ENCODE measurements around the gene RGS6.

The RGS6 gene

GRCh38 chr14:72527591-72527990 lies 595.4 kb downstream of the RGS6 start:
- no peak for ATAC-seq
- DNase-seq: no peak

- no peak for ATAC-seq
Observed at GRCh38 chr14:72528059-72528862, 596.0 kb downstream of the RGS6 start.

GRCh38 chr14:72528863-72529175 lies 596.6 kb downstream of the RGS6 start:
- DNase-seq (no peak), ATAC-seq (no peak)

More at GRCh38 chr14:72528059-72528862, 596.0 kb downstream of the RGS6 start:
- DNase-seq: no peak

GRCh38 chr14:72532686-72533454 lies 600.6 kb downstream of the RGS6 start:
- DNase-seq: no peak
- ATAC-seq: no peak

- DNase-seq: no peak
Observed at GRCh38 chr14:72535485-72535884, 603.3 kb downstream of the RGS6 start.

GRCh38 chr14:72538387-72538786 lies 606.2 kb downstream of the RGS6 start:
- DNase-seq: no peak
- ATAC-seq: no peak

More at GRCh38 chr14:72535485-72535884, 603.3 kb downstream of the RGS6 start:
- ATAC-seq: peak; percentile 57

- DNase-seq: no peak
- ATAC-seq: no peak
Observed at GRCh38 chr14:72539661-72540315, 607.6 kb downstream of the RGS6 start.

DNA sequence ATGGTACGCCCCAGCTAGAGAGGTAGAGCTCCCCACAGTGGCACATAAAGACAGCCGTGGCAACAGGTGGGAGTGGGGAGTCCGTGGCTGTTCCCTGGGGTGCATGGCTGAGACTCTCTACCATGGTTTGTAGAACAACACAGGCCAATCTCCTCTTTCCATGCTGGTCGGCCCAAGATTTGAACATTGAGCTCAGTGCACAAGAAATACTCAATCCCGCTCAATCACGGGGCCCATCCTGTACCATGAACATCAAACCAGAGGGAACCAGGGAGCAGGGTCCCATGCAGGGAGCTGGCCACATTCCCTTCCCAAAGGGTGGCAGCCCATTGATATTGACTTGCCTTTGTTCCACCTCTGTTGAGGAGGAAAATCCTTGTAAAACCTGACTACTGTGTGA lies 608.6 kb downstream of the RGS6 start:
- DNase-seq (no peak), ATAC-seq (no peak)

DNA sequence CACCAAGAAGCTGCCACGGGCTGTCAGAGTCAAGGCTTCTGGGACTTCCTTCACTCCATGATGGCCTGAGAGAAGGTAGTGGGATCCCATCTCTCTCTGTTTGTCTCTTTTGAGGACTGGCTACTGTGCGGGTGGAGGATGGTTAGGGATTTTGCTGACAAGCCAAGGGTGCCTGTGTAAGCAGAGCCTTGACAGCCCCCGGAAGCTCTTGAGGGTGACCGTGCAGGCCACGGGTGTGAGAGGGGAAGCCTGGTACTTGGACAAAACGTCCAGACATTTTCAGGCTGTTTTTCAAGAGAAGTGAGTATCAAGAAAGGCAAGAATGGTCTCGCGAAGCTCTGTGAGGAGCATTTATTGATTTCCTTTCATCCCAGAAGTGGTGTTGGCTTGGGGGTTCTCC lies 609.3 kb downstream of the RGS6 start:
- no peak for DNase-seq

DNA sequence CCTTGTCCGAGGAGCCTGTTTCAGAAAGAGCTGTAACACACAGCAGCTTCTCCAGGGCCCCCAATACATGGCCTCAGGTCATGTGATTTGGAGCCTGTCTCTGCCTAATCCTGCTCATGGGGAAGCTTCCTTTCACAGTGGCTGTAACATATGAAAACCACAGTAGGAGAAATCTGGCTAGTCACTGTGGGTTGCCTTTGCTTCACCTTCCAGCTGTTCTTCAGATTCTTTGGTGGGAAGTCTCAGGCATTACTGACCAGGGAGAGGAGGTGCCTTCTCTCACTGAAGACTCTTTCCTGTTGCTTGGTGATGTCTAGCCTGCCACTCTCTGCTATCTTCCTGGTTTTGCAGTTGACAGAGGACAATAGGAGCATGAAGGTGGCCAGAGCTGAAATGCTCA lies 611.1 kb downstream of the RGS6 start:
- DNase-seq: no peak
- ATAC-seq: no peak

More for the DNA sequence above, 609.3 kb downstream of the RGS6 start:
- no peak for ATAC-seq

DNA sequence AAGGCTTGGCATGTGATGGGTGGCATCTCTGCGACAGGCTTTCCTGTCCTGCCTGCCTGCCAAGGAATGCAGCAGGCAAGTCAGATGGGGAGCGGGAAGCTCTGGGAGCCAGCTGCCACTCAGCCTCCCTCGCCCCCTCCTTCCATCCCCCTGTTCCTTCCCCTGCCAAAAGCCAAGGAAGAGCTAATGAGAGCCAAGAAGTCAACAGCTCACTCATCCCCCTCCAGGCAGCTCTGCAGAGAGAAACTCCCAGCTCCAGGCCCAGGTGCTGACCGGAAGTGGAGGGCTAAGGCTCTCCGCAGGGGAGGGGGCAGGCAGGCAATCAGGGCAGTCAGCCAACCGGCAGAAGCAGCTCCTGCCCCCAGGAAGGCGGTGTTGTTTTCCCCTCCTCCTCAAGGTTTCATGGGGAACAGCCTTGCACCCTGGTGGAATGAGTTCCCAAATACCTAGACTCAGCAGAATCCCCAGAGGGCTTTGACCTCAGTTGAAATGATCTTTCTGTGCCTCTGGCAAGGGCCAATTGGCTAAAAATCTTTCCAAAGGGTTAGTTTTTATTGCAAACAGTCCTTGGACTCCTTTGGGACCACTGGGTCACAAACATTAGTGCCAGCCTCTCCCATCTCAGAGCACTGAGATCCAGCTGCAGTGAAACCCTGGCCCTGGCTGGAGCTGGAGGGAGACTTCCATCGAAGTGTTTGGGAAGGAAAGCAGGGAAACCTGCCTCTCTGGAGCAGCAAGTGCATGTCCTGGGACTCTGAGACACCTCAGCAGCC lies 612.6 kb downstream of the RGS6 start:
- ATAC-seq (no peak), DNase-seq (no peak)

DNA sequence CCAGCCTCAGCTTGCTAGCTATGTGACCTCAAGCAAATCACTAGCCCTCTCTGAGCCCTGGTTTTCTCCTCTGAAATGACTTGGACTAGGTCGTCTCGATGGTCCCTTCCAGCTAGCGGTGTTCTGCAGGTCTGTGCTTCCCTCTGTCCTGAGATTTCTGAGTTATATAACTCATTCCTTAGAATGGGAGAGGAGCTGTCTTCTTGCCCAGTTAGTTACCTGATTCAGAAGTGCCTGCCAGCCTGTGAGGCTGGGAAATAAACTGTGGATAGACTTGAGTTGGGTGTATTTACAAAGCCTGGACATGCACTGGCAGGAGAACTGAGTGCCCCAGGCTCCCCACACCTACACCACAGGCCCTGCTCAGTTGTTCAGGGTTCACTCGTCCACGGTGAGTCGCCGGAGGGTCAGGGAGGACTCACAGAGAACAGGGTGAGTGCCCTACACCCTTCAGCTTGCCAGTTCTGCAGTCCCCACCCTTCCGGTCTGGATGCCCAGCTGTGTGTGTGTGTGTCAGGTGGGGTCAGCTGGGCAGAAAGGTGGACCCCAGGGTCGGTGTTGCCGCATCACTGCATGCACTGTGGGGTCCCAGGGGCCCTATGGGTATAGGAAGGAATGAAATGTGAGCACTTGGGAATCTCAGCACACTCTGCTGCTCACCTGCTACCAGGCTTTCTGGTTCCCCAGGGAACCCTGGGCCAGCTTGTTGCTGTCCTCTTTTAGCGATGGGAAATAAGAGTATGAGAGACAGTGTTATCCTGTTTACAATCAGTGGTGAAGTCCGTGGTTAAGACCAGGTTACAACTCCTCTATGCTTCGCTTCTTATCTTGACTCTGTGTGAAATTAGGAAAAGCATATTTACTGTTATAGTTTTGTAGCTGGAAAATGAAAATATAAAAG lies 613.4 kb downstream of the RGS6 start:
- no peak for DNase-seq
- ATAC-seq: peak; percentile 20

- DNase-seq (no peak), ATAC-seq (no peak)
Observed at GRCh38 chr14:72546344-72547016, 614.3 kb downstream of the RGS6 start.

GRCh38 chr14:72547999-72548398 lies 615.8 kb downstream of the RGS6 start:
- no peak for DNase-seq
- no peak for ATAC-seq

- no peak for ATAC-seq
Observed at GRCh38 chr14:72549026-72549425, 616.8 kb downstream of the RGS6 start.

GRCh38 chr14:72549854-72550253 lies 617.6 kb downstream of the RGS6 start:
- DNase-seq (no peak), ATAC-seq (no peak)

More at GRCh38 chr14:72549026-72549425, 616.8 kb downstream of the RGS6 start:
- no peak for DNase-seq

DNA sequence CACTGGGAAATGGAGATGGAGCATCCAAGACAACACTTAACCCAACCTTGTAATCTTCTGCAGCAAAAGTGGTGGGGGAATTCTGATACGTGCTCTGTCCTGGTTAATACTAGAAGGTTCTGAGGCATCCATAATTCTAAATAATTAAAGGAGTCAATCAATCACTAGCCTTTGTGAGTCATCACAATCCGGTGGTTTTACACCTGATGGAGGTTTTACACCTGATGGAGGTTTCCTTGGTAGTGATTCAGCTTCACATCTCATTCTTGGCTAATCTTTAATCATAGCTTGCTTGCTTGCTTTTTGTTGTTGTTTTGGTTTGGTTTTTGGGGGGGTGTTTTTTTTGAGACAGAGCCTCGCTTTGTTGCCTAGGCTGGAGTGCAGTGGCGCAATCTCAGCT lies 618.3 kb downstream of the RGS6 start:
- ATAC-seq: no peak
- DNase-seq: no peak

- DNase-seq (no peak), ATAC-seq (no peak)
Observed at GRCh38 chr14:72552236-72552635, 620.0 kb downstream of the RGS6 start.

GRCh38 chr14:72553161-72553560 lies 620.9 kb downstream of the RGS6 start:
- DNase-seq: no peak
- ATAC-seq: no peak

DNA sequence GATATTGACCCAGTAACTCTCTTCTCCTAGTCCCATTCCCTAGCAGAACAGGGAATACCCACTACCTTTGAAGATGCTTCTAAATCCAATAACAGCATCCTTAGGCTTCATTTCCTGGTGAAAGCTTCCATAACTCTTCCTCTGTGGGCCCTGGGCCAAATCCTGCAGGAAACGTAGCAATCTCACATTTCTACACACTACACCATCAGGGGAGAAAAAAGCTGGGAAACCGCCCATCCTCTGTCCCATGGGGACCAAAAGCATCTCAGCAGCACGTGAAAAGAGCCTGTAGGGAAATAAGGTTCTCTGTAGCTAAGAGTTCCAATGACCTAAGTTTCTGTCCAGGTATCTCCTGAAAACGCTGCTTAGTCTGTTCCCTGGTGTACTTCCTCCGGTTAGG lies 621.4 kb downstream of the RGS6 start:
- ATAC-seq: no peak
- DNase-seq: no peak

DNA sequence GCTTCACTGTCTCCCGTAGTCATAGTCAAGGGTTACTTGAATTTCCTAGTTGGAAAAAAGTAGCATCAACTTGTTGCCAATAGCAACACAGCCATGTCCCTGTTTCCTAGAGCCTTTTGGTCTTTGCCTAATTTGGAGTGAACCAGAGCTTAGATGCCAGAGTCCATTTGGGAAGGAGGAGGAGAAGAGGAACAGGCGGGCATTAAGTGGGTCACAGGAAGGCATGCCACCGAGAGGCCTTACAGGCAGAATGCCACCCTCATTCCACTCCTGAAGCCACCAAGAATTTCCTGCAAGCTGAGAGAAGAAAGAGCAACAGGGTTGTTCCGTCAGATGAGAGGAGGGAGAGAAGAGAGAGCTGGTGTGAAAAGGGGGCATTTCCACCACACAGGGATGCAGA lies 622.2 kb downstream of the RGS6 start:
- no peak for DNase-seq
- no peak for ATAC-seq
